DND-41 (cell line): ENCODE data around the gene SFRP5.

Experiments
- ATAC-seq: fragments of 200-7000 bp; cut with Tn5 transposase; 3 replicates; pipeline ENCODE4 v1.9.1; 2021; ENCODE audit warnings: low read depth; ENCODE audit not compliant: insufficient read depth
- DNase-seq: peaks from one replicate; pipeline ENCODE4 v3.0.0-alpha.2; 2020
- H2AFZ ChIP-seq: 2 replicates; pipeline ENCODE4 v1.6.0; 2012; ENCODE audit warnings: low read depth, low read length
- H3K27ac ChIP-seq: 2 replicates; pipeline ENCODE4 v1.5.1; 2012; ENCODE audit warnings: low read length, inconsistent platforms
- H3K27me3 ChIP-seq: fragments of 200-600 bp; sonication (generic); 2 replicates; pipeline ENCODE4 v1.6.0; 2012; ENCODE audit warnings: low read length, mild to moderate bottlenecking, inconsistent platforms; ENCODE audit not compliant: insufficient read depth, poor library complexity
- H3K36me3 ChIP-seq: 2 replicates; pipeline ENCODE4 v1.5.1; 2012; ENCODE audit warnings: low read length, inconsistent platforms; ENCODE audit not compliant: insufficient read depth
- H3K4me1 ChIP-seq: 2 replicates; pipeline ENCODE4 v1.5.1; 2012; ENCODE audit warnings: mild to moderate bottlenecking, low read length; ENCODE audit not compliant: insufficient read depth
- H3K4me2 ChIP-seq: 2 replicates; pipeline ENCODE4 v1.6.0; 2012; ENCODE audit warnings: mild to moderate bottlenecking, moderate library complexity, low read length, inconsistent platforms; ENCODE audit not compliant: insufficient read depth
- H3K4me3 ChIP-seq, 2 experiments: fragments of 200-600 bp in 1 of 2; shearing (Covaris generic) in 1 of 2; 2 replicates each; pipeline ENCODE4 v1.5.1; 2012 to 2016; ENCODE audit warnings: inconsistent platforms in 2 of 2, low read length in 2 of 2, mild to moderate bottlenecking in 2 of 2, low read depth in 1 of 2, moderate library complexity in 1 of 2
- H3K79me2 ChIP-seq: 2 replicates; pipeline ENCODE4 v1.6.0; 2012; ENCODE audit warnings: low read length, inconsistent platforms; ENCODE audit not compliant: insufficient read depth
- H3K9ac ChIP-seq: 2 replicates; pipeline ENCODE4 v1.6.0; 2012; ENCODE audit warnings: low read depth, mild to moderate bottlenecking, inconsistent platforms, low read length, moderate library complexity
- H3K9me3 ChIP-seq: 2 replicates; pipeline ENCODE4 v1.5.1; 2012; ENCODE audit warnings: low read length, moderate library complexity, mild to moderate bottlenecking, inconsistent platforms; ENCODE audit not compliant: insufficient read depth, severe bottlenecking
- H4K20me1 ChIP-seq: 2 replicates; pipeline ENCODE4 v1.6.0; 2012; ENCODE audit warnings: low read length; ENCODE audit not compliant: insufficient read depth
- CTCF ChIP-seq: IDR thresholded peaks from 2 replicates; pipeline ENCODE4 v1.5.1; 2012; ENCODE audit warnings: borderline replicate concordance, low read length, moderate library complexity, mild to moderate bottlenecking; ENCODE audit not compliant: poor library complexity, severe bottlenecking; ENCODE audit errors: extremely low read depth
- EZH2 ChIP-seq: IDR thresholded peaks from 3 replicates; pipeline ENCODE4 v1.6.1; 2012; ENCODE audit warnings: borderline replicate concordance, low read depth, mild to moderate bottlenecking, moderate library complexity, low read length, inconsistent platforms; ENCODE audit not compliant: severe bottlenecking

SFRP5 gene, protein sequence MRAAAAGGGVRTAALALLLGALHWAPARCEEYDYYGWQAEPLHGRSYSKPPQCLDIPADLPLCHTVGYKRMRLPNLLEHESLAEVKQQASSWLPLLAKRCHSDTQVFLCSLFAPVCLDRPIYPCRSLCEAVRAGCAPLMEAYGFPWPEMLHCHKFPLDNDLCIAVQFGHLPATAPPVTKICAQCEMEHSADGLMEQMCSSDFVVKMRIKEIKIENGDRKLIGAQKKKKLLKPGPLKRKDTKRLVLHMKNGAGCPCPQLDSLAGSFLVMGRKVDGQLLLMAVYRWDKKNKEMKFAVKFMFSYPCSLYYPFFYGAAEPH

DNA sequence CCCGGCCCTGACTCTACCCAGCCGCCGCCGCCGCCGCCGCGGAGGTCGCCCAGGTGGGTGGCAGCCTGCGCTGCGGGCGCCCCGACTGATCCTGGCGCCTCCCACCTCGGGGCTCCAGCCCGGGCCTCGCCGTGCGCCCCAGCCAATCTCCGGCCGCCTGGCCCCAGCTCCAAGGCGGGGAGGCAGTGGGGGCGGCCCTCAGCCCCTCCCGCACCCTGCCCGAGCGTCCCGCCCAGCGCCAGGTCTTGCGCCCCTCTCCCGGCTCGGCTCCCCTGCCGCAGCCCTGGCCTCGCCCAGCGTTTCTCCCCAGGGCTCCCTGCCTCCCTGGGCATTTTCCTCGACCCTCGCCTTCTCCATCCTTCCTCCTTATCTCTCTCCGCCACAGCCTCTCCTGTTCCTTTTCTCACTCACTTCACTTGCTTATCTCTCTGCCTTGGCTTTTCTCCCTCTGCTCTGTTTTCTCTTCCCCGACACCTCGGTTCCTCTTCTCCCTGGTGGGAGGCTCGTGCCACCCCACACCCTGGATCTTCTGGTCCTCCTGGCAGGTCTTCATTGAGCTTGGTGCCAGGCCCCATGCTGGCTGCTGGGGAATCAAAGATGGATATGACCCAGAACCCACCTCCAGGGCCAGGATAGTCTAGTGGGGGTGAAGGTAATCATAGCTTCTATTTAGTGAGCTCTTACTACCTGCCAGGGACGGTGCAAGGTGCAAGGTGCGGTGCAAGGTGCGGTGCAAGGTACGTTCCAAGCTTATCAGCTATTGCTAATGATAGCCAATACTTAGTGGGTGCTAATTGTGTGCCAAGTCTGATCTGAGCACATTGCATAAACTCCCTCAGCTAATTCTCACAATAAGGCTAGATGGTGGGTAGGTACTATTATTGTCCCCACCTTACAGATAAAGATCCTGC is at the start of gene SFRP5:
Gene SFRP5, minus strand, starts transcription at position 87 of the 911 bp plus-strand sequence. CDS start 166 bp downstream, outside the sequence.
- Histone ChIP-seq H3K4me1 (no peaks in the 10 kb centered on the region), H4K20me1 (0 out of 2 replicates have a peak, but pooled peaks cover 3% of the 10 kb centered on the region), H3K79me2 (no peaks in the 10 kb centered on the region), H3K9me3 (no peaks in the 10 kb centered on the region), H3K27me3 (no peaks in the 10 kb centered on the region), H3K36me3 (no peaks in the 10 kb centered on the region), H3K4me3 (no peak within 1 kb of the TSS), H3K27ac (no peak within 1 kb of the TSS), H2AFZ (no peak within 1 kb of the TSS), H3K4me2 (no peak within 1 kb of the TSS), H3K9ac (no peak within 1 kb of the TSS)
- no peak for DNase-seq
- no peak for TF ChIP-seq EZH2
- no peak for TF ChIP-seq CTCF
- ATAC-seq = no peak

GRCh38 chr10:97820096-97820704 is 48.4 kb upstream of the SFRP5 start:
- Histone ChIP-seq H3K4me2 (no peak overlapping the region), H3K4me1 (no peaks in the 10 kb centered on the region), H3K4me3 (no peak overlapping the region), H3K27me3 (peaks cover 16% of the 10 kb centered on the region), H3K36me3 (no peaks in the 10 kb centered on the region), H3K79me2 (no peaks in the 10 kb centered on the region), H2AFZ (no peak overlapping the region), H4K20me1 (peaks cover 3% of the 10 kb centered on the region; the same call in 1 of the 2 replicates), H3K27ac (no peak overlapping the region), H3K9me3 (no peaks in the 10 kb centered on the region), H3K9ac (no peak overlapping the region)
- TF ChIP-seq EZH2 (no peak), CTCF (no peak)
- DNase-seq (no peak), ATAC-seq (no peak)

GRCh38 chr10:97818572-97818971 is 46.8 kb upstream of the SFRP5 start:
- no peaks in the 10 kb centered on the region for H3K9me3 ChIP-seq
- TF ChIP-seq CTCF = no peak
- no peak for TF ChIP-seq EZH2
- no peak overlapping the region for H2AFZ ChIP-seq
- no peak overlapping the region for H3K4me2 ChIP-seq
- ATAC-seq (no peak), DNase-seq (no peak)
- H3K9ac ChIP-seq = no peak overlapping the region
- peaks cover 20% of the 10 kb centered on the region for H3K27me3 ChIP-seq
- H3K4me1 ChIP-seq = no peaks in the 10 kb centered on the region
- peaks cover 3% of the 10 kb centered on the region; the same call in 1 of the 2 replicates for H4K20me1 ChIP-seq
- no peak overlapping the region for H3K27ac ChIP-seq
- no peaks in the 10 kb centered on the region for H3K79me2 ChIP-seq
- no peaks in the 10 kb centered on the region for H3K36me3 ChIP-seq
- no peak overlapping the region for H3K4me3 ChIP-seq
